RWPE2 (cell line): ENCODE results near the gene ETV4.

ENCODE experiments used
- ATAC-seq: fragments of 200-7000 bp; cut with Tn5 transposase; 3 replicates; pipeline ENCODE4 v1.9.1; 2021; ENCODE audit warnings: low read depth
- DNase-seq: peaks from one replicate; pipeline ENCODE4 v3.0.0-alpha.2; 2020; ENCODE audit warnings: low spot score
- H3K27ac ChIP-seq: fragments of 450-650 bp; 2 replicates; pipeline ENCODE4 v1.5.1; 2017; ENCODE audit warnings: mild to moderate bottlenecking; ENCODE audit not compliant: poor library complexity, severe bottlenecking
- H3K27me3 ChIP-seq: fragments of 250-450 bp; sonication (Bioruptor Pico); 2 replicates; pipeline ENCODE4 v1.5.1; 2021; ENCODE audit warnings: mild to moderate bottlenecking, moderate library complexity; ENCODE audit not compliant: insufficient read depth, poor library complexity, severe bottlenecking
- H3K36me3 ChIP-seq: fragments of 250-450 bp; sonication (Bioruptor Pico); 2 replicates; pipeline ENCODE4 v1.5.1; 2020; ENCODE audit warnings: low read depth, mild to moderate bottlenecking, moderate library complexity
- H3K4me1 ChIP-seq: fragments of 250-450 bp; sonication (Bioruptor Pico); 2 replicates; pipeline ENCODE4 v1.5.1; 2021; ENCODE audit warnings: mild to moderate bottlenecking, moderate library complexity; ENCODE audit not compliant: insufficient read depth, poor library complexity, severe bottlenecking
- H3K4me3 ChIP-seq: fragments of 250-450 bp; sonication (Bioruptor Pico); 2 replicates; pipeline ENCODE4 v1.5.1; 2021; ENCODE audit warnings: mild to moderate bottlenecking, moderate library complexity; ENCODE audit not compliant: severe bottlenecking
- H3K9me3 ChIP-seq: fragments of 250-450 bp; sonication (Bioruptor Pico); 2 replicates; pipeline ENCODE4 v1.5.1; 2021; ENCODE audit warnings: mild to moderate bottlenecking, moderate library complexity; ENCODE audit not compliant: severe bottlenecking
- CTCF ChIP-seq: fragments of 450-650 bp; IDR thresholded peaks from one replicate; pipeline ENCODE4 v1.5.1; 2017; ENCODE audit warnings: mild to moderate bottlenecking, moderate library complexity; ENCODE audit not compliant: poor library complexity, severe bottlenecking

Gene ETV4

GRCh38 chr17:43550754-43551153, 4.6 kb upstream of the ETV4 start:
- no peaks in the 10 kb centered on the region for H3K9me3 ChIP-seq
- no peak for DNase-seq
- no peak for TF ChIP-seq CTCF
- no peaks in the 10 kb centered on the region for H3K27me3 ChIP-seq
- no peak overlapping the region for H3K27ac ChIP-seq
- H3K36me3 ChIP-seq: no peaks in the 10 kb centered on the region
- peaks cover 12% of the 10 kb centered on the region for H3K4me1 ChIP-seq
- no peak for ATAC-seq
- H3K4me3 ChIP-seq: no peak overlapping the region

GRCh38 chr17:43549496-43549895, 3.4 kb upstream of the ETV4 start:
- peaks cover 12% of the 10 kb centered on the region for H3K4me1 ChIP-seq
- H3K36me3 ChIP-seq: no peaks in the 10 kb centered on the region
- no peaks in the 10 kb centered on the region for H3K27me3 ChIP-seq
- no peak for ATAC-seq
- H3K9me3 ChIP-seq: no peaks in the 10 kb centered on the region
- no peak overlapping the region for H3K4me3 ChIP-seq
- H3K27ac ChIP-seq: no peak overlapping the region
- no peak for TF ChIP-seq CTCF
- DNase-seq: no peak

GRCh38 chr17:43548689-43549379, 2.7 kb upstream of the ETV4 start:
- Histone ChIP-seq H3K4me1 (peaks cover 18% of the 10 kb centered on the region), H3K27ac (no peak overlapping the region), H3K27me3 (no peaks in the 10 kb centered on the region), H3K9me3 (no peaks in the 10 kb centered on the region), H3K4me3 (no peak overlapping the region), H3K36me3 (no peaks in the 10 kb centered on the region)
- DNase-seq (no peak), ATAC-seq (no peak)
- TF ChIP-seq CTCF: no peak

GRCh38 chr17:43547659-43548256, 1.6 kb upstream of the ETV4 start:
- ATAC-seq (no peak), DNase-seq (no peak)
- no peaks in the 10 kb centered on the region for H3K36me3 ChIP-seq
- no peaks in the 10 kb centered on the region for H3K27me3 ChIP-seq
- TF ChIP-seq CTCF: no peak
- H3K4me3 ChIP-seq: no peak overlapping the region
- no peak overlapping the region for H3K27ac ChIP-seq
- H3K4me1 ChIP-seq: peaks cover 24% of the 10 kb centered on the region
- no peaks in the 10 kb centered on the region for H3K9me3 ChIP-seq

- Histone ChIP-seq H3K27me3 (no peaks in the 10 kb centered on the region), H3K4me1 (peaks cover 24% of the 10 kb centered on the region), H3K4me3 (no peak overlapping the region), H3K9me3 (no peaks in the 10 kb centered on the region), H3K36me3 (no peaks in the 10 kb centered on the region), H3K27ac (peak overlapping the region; percentile 85)
- TF ChIP-seq CTCF: no peak
- ATAC-seq: no peak
- no peak for DNase-seq
These were observed 1.0 kb upstream of the ETV4 start for GRCh38 chr17:43547189-43547550.
